Measurements from ENCODE around the gene NCOA7. TPM values are rescaled to one million over a fixed set of nuclear protein-coding genes. Genes with fewer than 3 reads are reported as not detected.

The NCOA7 gene
- total RNA-seq, 6 experiments from 2014 or later: 11.4 to 71.8 (median 23.0) TPM

- peaks cover 0 to 25% (median 6%) of the 10 kb centered on the region in 4 donors for H3K4me1 ChIP-seq
- no peaks in the 10 kb centered on the region for H3K9me3 ChIP-seq
- WGBS (ENCODE audit: insufficient coverage, low coverage, low lambda C conversion rate, missing lambda C conversion rate): 36% methylated on average over 5 of the region's 5 CpGs
- no peaks in the 10 kb centered on the region for H3K27me3 ChIP-seq
- TF ChIP-seq, protein P1, sequence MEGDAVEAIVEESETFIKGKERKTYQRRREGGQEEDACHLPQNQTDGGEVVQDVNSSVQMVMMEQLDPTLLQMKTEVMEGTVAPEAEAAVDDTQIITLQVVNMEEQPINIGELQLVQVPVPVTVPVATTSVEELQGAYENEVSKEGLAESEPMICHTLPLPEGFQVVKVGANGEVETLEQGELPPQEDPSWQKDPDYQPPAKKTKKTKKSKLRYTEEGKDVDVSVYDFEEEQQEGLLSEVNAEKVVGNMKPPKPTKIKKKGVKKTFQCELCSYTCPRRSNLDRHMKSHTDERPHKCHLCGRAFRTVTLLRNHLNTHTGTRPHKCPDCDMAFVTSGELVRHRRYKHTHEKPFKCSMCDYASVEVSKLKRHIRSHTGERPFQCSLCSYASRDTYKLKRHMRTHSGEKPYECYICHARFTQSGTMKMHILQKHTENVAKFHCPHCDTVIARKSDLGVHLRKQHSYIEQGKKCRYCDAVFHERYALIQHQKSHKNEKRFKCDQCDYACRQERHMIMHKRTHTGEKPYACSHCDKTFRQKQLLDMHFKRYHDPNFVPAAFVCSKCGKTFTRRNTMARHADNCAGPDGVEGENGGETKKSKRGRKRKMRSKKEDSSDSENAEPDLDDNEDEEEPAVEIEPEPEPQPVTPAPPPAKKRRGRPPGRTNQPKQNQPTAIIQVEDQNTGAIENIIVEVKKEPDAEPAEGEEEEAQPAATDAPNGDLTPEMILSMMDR (IDR thresholded peaks at IDR 0.05): no peak
- no peak for TF ChIP-seq POLR2A (IDR thresholded peaks at IDR 0.05)
- H3K36me3 ChIP-seq: no peaks in the 10 kb centered on the region
- no peak for ATAC-seq
- no peak overlapping the region for H3K27ac ChIP-seq
- no peak for DNase-seq
- intact Hi-C loops (cut with DNase I): loop anchor here in 1 of 2 donors (10.0 kb wide), 1 partner anchor 50 kb away; no protein-coding TSS in a partner anchor
- no peak overlapping the region for H3K4me3 ChIP-seq
Measured at GRCh38 chr6:125954735-125955339, 164.1 kb downstream of the NCOA7 start.

DNA sequence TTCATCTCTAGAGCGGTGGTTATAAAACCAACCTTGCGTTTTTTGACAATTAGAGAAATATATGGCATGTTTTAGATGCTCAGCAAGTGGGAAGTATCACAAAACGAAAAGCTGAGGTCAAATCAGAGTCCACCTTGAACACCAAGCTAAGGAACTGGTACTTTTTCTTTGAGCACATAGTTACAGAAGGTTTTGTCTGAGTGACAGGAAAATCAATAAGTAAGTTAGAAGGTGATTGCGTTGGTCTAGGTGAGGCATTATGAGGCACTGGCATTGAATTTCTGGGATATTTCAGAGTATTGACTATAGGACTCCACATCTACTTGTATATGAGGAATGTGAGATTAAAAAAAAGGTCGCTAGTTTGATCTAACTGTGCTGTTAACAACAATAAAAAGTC is 165.2 kb downstream of the NCOA7 start:
- DNase-seq (no peak), ATAC-seq (no peak)
- Histone ChIP-seq H3K27me3 (no peaks in the 10 kb centered on the region), H3K27ac (peak overlapping the region; percentile 96 to 99 (median 98)), H3K4me3 (peak overlapping the region; percentile 67 to 95 (median 92)), H3K4me1 (peaks cover 0 to 31% (median 8%) of the 10 kb centered on the region in 4 donors), H3K9me3 (no peaks in the 10 kb centered on the region), H3K36me3 (no peaks in the 10 kb centered on the region)
- intact Hi-C loops (cut with DNase I): loop anchor here in 1 of 2 donors (10.0 kb wide), 1 partner anchor 51 kb away; no protein-coding TSS in a partner anchor
- TF ChIP-seq POLR2A (IDR thresholded peaks at IDR 0.05): no peak
- TF ChIP-seq, protein P1 (IDR thresholded peaks at IDR 0.05): no peak
- WGBS (ENCODE audit: insufficient coverage, low coverage, low lambda C conversion rate, missing lambda C conversion rate): 31% methylated on average over 5 of the region's 5 CpGs

- intact Hi-C loops (cut with DNase I): loop anchor here in 1 of 2 donors (10.0 kb wide), 1 partner anchor 52 kb away; no protein-coding TSS in a partner anchor
- H3K4me3 ChIP-seq: peak within 1 kb of the TSS; percentile 67 to 95 (median 92)
- TF ChIP-seq, protein P1 (IDR thresholded peaks at IDR 0.05): peak; percentile 97 to 100 (median 98)
- TF ChIP-seq POLR2A (IDR thresholded peaks at IDR 0.05): peak; percentile 48
- no peaks in the 10 kb centered on the region for H3K36me3 ChIP-seq
- H3K9me3 ChIP-seq: no peaks in the 10 kb centered on the region
- 0% methylated on average over 10 of the region's 82 CpGs for WGBS (ENCODE audit: insufficient coverage, low coverage, low lambda C conversion rate, missing lambda C conversion rate)
- ATAC-seq (peak; percentile 84 to 92 (median 90)), DNase-seq (peak; percentile 98 to 99 (median 98))
- H3K27me3 ChIP-seq: no peaks in the 10 kb centered on the region
- peaks cover 0 to 32% (median 9%) of the 10 kb centered on the region in 4 donors for H3K4me1 ChIP-seq
- peak within 1 kb of the TSS; percentile 96 to 99 (median 98) for H3K27ac ChIP-seq
Measured at GRCh38 chr6:125956506-125957390, 166.0 kb downstream of the NCOA7 start, which contains the start of gene HINT3. HINT3 (plus strand) TSS chr6:125956770; CDS start chr6:125956978, 208 bp downstream.

GRCh38 chr6:125957391-125957693 is 166.6 kb downstream of the NCOA7 start:
- 0% methylated on average over 3 of the region's 3 CpGs for WGBS (ENCODE audit: insufficient coverage, low coverage, low lambda C conversion rate, missing lambda C conversion rate)
- ATAC-seq (no peak), DNase-seq (no peak)
- Histone ChIP-seq H3K36me3 (no peaks in the 10 kb centered on the region), H3K9me3 (no peaks in the 10 kb centered on the region), H3K4me3 (peak overlapping the region; percentile 67 to 95 (median 92)), H3K4me1 (peaks cover 0 to 33% (median 9%) of the 10 kb centered on the region in 4 donors), H3K27ac (peak overlapping the region; percentile 96 to 99 (median 98)), H3K27me3 (no peaks in the 10 kb centered on the region)
- intact Hi-C loops (cut with DNase I): loop anchor here in 1 of 2 donors (10.0 kb wide), 1 partner anchor 53 kb away; no protein-coding TSS in a partner anchor
- TF ChIP-seq, protein P1 (IDR thresholded peaks at IDR 0.05): no peak
- TF ChIP-seq POLR2A (IDR thresholded peaks at IDR 0.05): no peak

Measured in right lobe of liver (tissue), 6 donors.